GM12891 (cell line): ENCODE results near the gene KTN1.

ENCODE experiments used
- DNase-seq: peaks from one replicate; pipeline ENCODE4 v3.0.0; 2011; ENCODE audit warnings: low spot score; ENCODE audit not compliant: insufficient read length
- FAIRE-seq: peaks from 2 replicates; lab custom pipeline; 2011; peaks lifted over from hg19 to GRCh38; lab: Jason Lieb, UNC
- PAX5 ChIP-seq: IDR thresholded peaks from 2 replicates; pipeline ENCODE4 v1.6.1; 2011; ENCODE audit warnings: low read length, moderate library complexity, mild to moderate bottlenecking; ENCODE audit not compliant: insufficient read depth, severe bottlenecking
- POLR2A ChIP-seq: IDR thresholded peaks from 2 replicates; pipeline ENCODE4 v1.6.1; 2011; ENCODE audit warnings: low read depth, low read length, control low read depth
- POLR2AphosphoS5 ChIP-seq: IDR thresholded peaks from 2 replicates; pipeline ENCODE4 v1.6.1; 2011; ENCODE audit warnings: low read depth, low read length, control low read depth
- POU2F2 ChIP-seq: IDR thresholded peaks from 2 replicates; pipeline ENCODE4 v1.6.1; 2011; ENCODE audit warnings: low read depth, mild to moderate bottlenecking, control low read depth, low read length, moderate library complexity
- SPI1 ChIP-seq: IDR thresholded peaks from 2 replicates; pipeline ENCODE4 v1.6.1; 2011; ENCODE audit warnings: low read depth, low read length, control low read depth
- TAF1 ChIP-seq: IDR thresholded peaks from 2 replicates; pipeline ENCODE4 v1.6.1; 2011; ENCODE audit warnings: low read depth, low read length, control low read depth

The KTN1 gene

GRCh38 chr14:55586411-55586810 lies 6.4 kb downstream of the KTN1 start:
- DNase-seq = no peak
- TF ChIP-seq POLR2A (no peak), POU2F2 (no peak), PAX5 (no peak), TAF1 (no peak), POLR2AphosphoS5 (no peak), SPI1 (no peak)

GRCh38 chr14:55587847-55588246 lies 7.8 kb downstream of the KTN1 start:
- TF ChIP-seq PAX5 (no peak), TAF1 (no peak)
- DNase-seq (no peak), FAIRE-seq (no peak)

More at GRCh38 chr14:55586411-55586810, 6.4 kb downstream of the KTN1 start:
- FAIRE-seq = no peak

- no peak for TF ChIP-seq PAX5
- no peak for TF ChIP-seq TAF1
- no peak for TF ChIP-seq POU2F2
- TF ChIP-seq POLR2A = no peak
- no peak for TF ChIP-seq SPI1
- no peak for TF ChIP-seq POLR2AphosphoS5
- FAIRE-seq (peak; percentile 13), DNase-seq (no peak)
Measured at GRCh38 chr14:55588259-55588699, 8.3 kb downstream of the KTN1 start.

GRCh38 chr14:55589171-55589570 lies 9.2 kb downstream of the KTN1 start:
- TF ChIP-seq POU2F2 = no peak
- DNase-seq (no peak), FAIRE-seq (no peak)

- DNase-seq = no peak
- no peak for FAIRE-seq
- TF ChIP-seq TAF1 = no peak
- no peak for TF ChIP-seq SPI1
- no peak for TF ChIP-seq POU2F2
- no peak for TF ChIP-seq POLR2A
- TF ChIP-seq PAX5 = no peak
- no peak for TF ChIP-seq POLR2AphosphoS5
Measured at GRCh38 chr14:55592436-55592835, 12.4 kb downstream of the KTN1 start.

GRCh38 chr14:55593698-55594097 lies 13.7 kb downstream of the KTN1 start:
- FAIRE-seq (no peak), DNase-seq (no peak)
- TF ChIP-seq TAF1 = no peak

GRCh38 chr14:55599250-55599879 lies 19.4 kb downstream of the KTN1 start:
- TF ChIP-seq SPI1 = no peak
- TF ChIP-seq POLR2AphosphoS5 = no peak
- no peak for TF ChIP-seq TAF1
- no peak for TF ChIP-seq POU2F2
- no peak for TF ChIP-seq POLR2A
- no peak for TF ChIP-seq PAX5
- FAIRE-seq (no peak), DNase-seq (no peak)

GRCh38 chr14:55600784-55601561 lies 21.0 kb downstream of the KTN1 start:
- DNase-seq (no peak), FAIRE-seq (no peak)
- no peak for TF ChIP-seq SPI1
- no peak for TF ChIP-seq POU2F2
- TF ChIP-seq POLR2AphosphoS5 = no peak
- no peak for TF ChIP-seq PAX5
- TF ChIP-seq POLR2A = no peak
- TF ChIP-seq TAF1 = no peak

- DNase-seq (no peak), FAIRE-seq (no peak)
- TF ChIP-seq SPI1 = no peak
- no peak for TF ChIP-seq POLR2AphosphoS5
- TF ChIP-seq POU2F2 = no peak
- TF ChIP-seq TAF1 = no peak
- no peak for TF ChIP-seq POLR2A
- no peak for TF ChIP-seq PAX5
Measured at GRCh38 chr14:55603401-55603953, 23.5 kb downstream of the KTN1 start.

GRCh38 chr14:55604488-55604887 lies 24.5 kb downstream of the KTN1 start:
- no peak for TF ChIP-seq SPI1
- no peak for TF ChIP-seq POLR2A
- no peak for TF ChIP-seq POLR2AphosphoS5
- no peak for TF ChIP-seq TAF1
- no peak for TF ChIP-seq PAX5
- no peak for TF ChIP-seq POU2F2
- DNase-seq (no peak), FAIRE-seq (no peak)

GRCh38 chr14:55604900-55605418 lies 25.0 kb downstream of the KTN1 start:
- FAIRE-seq = no peak
- TF ChIP-seq POU2F2 (no peak), TAF1 (no peak), POLR2AphosphoS5 (no peak), PAX5 (no peak), SPI1 (no peak), POLR2A (no peak)
- no peak for DNase-seq
